HG02798 (cell line): ENCODE results near the gene CCL2.

Source experiments
- ATAC-seq: cut with Tn5 transposase; IDR thresholded peaks from one replicate; pipeline ENCODE4 v1.9.1; 2021; ENCODE audit warnings: mild to moderate bottlenecking; ENCODE audit not compliant: unreplicated experiment, poor library complexity

The CCL2 gene

GRCh38 chr17:34260861-34261260 is 5.8 kb downstream of the CCL2 start:
- ATAC-seq, result no peak

- no peak for ATAC-seq
Measured at GRCh38 chr17:34261568-34262337, 6.7 kb downstream of the CCL2 start.

- no peak for ATAC-seq
Measured at GRCh38 chr17:34265711-34266110, 10.6 kb downstream of the CCL2 start.

- no peak for ATAC-seq
Measured at GRCh38 chr17:34269969-34270368, 14.9 kb downstream of the CCL2 start, which contains the start of gene CCL7. CCL7 (plus strand) TSS chr17:34270221; CDS start chr17:34270291, 70 bp downstream.

- ATAC-seq, result no peak
Measured at GRCh38 chr17:34275881-34276280, 20.8 kb downstream of the CCL2 start.

GRCh38 chr17:34276826-34277225 is 21.7 kb downstream of the CCL2 start:
- ATAC-seq, result no peak

- ATAC-seq, result no peak
Measured at GRCh38 chr17:34283571-34283970, 28.5 kb downstream of the CCL2 start.

GRCh38 chr17:34285286-34285792 is 30.3 kb downstream of the CCL2 start, which contains the start of gene CCL11:
CCL11 (plus strand) TSS chr17:34285742; CDS start chr17:34285809, 67 bp downstream.
- ATAC-seq, result no peak

GRCh38 chr17:34287875-34288274 is 32.8 kb downstream of the CCL2 start:
- ATAC-seq, result no peak

- no peak for ATAC-seq
Measured at GRCh38 chr17:34290586-34290985, 35.5 kb downstream of the CCL2 start.

GRCh38 chr17:34291721-34292348 is 36.8 kb downstream of the CCL2 start:
- ATAC-seq, result no peak

- no peak for ATAC-seq
Measured at GRCh38 chr17:34299027-34299426, 43.9 kb downstream of the CCL2 start.

- no peak for ATAC-seq
Measured at GRCh38 chr17:34299956-34300577, 45.0 kb downstream of the CCL2 start.

- ATAC-seq, result no peak
Measured at GRCh38 chr17:34300652-34301370, 45.7 kb downstream of the CCL2 start.

GRCh38 chr17:34301986-34302385 is 46.9 kb downstream of the CCL2 start:
- ATAC-seq, result no peak

GRCh38 chr17:34302636-34303035 is 47.6 kb downstream of the CCL2 start:
- no peak for ATAC-seq

GRCh38 chr17:34303606-34304005 is 48.5 kb downstream of the CCL2 start:
- ATAC-seq, result no peak

- no peak for ATAC-seq
Measured at GRCh38 chr17:34305061-34305460, 50.0 kb downstream of the CCL2 start.

- no peak for ATAC-seq
Measured at GRCh38 chr17:34305606-34306005, 50.5 kb downstream of the CCL2 start.

- ATAC-seq, result no peak
Measured at GRCh38 chr17:34306466-34306865, 51.4 kb downstream of the CCL2 start.
